Activated T-cell treated with anti-CD3 and anti-CD28 coated beads, Interleukin-2, amount 50 U/mL, for 48 hours (primary cell): Measurements from ENCODE around the gene CSTA.

Experiments
- DNase-seq, 2 experiments: peaks; one replicate each; pipeline ENCODE4 v3.0.0-alpha.2; 2020

The CSTA gene

DNA sequence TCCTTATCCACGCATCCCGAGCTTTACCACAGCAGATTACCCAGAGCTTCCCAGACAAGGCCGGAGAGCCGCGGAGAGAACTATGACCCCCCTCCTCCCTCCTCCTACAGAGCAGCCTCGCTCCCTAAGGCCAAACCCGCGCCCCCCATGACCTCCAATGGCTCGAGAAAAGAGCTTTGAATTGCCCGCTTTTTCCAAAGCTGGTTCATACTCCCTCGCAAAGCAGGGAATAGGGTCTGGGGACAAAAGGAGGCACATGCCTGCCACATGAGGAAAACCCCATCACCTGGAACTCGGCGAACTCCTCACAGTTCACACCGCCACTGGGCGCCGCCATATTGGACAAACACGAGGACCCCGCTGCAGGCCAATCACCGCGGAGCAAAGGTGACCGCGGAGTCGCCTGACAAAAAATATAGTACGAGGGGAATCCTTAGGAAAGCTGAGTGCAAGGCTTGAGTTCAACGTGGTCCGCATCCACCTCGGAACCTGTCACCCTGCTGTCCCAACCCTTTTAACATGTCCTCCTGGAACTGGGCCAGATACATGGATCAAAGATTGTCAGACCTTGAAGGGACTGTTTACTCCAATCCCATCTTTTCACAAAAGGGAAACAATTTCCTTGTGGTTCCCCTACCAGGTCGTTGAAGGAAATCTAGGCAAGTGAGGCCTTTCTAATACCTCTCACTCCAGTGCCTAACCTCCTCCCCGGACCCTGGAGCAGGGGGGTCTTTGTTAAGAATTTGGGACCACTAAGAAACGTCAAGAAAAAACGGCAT, 58.0 kb downstream of the CSTA start, which contains the start of gene MIX23:
MIX23 (minus strand) TSS at position 344 of the 779 bp plus-strand sequence; CDS start at position 337, 7 bp downstream.
- DNase-seq: peak; percentile 92 to 93

DNA sequence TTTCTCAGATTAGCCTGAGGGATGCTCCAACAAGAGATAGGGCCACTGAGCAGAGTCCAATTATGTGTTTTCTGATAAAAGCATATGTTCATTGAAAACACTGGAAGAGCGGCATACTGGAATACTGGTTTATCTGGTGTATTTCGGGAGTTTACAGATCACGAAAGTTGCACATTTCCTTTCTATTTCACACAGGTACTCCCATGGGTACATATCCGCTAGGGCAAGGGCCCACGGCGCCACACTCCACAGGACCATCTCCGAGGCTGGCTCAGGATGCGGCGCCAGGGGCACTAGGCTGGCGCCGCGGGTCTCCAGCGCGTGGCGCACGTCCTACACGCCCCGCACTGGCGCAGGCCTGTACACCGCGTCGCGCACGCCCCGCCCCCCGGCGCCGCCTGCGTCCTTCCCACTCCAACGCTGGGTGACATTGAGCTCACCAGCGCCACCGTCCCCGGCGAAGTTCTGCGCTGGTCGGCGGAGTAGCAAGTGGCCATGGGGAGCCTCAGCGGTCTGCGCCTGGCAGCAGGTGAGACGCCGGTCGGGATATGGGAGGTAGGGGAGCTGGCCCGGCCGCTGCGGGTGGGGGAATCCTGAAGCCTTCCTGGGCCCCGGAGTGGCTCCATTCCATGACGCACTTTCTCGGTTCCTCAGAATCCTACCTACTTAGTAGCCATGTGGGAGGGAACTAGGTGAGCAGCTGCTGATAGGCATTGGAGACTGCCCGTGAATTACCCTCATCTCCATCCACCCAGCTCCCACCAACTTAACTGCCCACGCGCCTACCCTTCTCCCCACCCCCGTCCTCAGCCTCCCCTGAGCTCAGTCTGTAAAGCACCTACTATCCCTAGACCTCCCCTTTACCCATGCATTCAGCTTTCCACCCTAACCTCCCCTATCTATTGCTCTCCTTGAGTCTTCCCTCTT, 59.0 kb downstream of the CSTA start, which contains the start of gene FAM162A:
FAM162A (plus strand) TSS at position 412 of the 927 bp plus-strand sequence; CDS start at position 496, 84 bp downstream.
- peak; percentile 95 to 97 for DNase-seq

- DNase-seq: no peak
These were observed 62.7 kb downstream of the CSTA start for GRCh38 chr3:122387709-122388108.

DNA sequence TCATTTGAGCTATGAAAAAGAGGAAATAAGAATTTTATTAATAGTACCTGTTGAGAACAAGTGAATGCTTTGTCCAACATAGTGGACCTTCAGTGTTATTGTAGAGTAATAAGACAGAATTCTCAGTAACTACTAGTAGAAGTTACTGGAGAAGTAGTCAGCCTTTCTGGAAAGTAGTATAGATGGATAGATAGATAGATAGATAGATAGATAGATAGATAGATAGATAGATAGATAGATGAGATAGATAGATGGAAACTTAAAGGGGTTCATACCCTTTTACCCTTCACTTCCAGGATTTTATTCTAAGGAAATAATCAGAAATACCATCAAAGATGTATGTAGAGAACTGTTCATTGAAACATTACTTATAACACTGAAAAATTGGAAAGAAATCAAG, 64.1 kb downstream of the CSTA start:
- DNase-seq: no peak

- DNase-seq: no peak
These were observed 64.8 kb downstream of the CSTA start for GRCh38 chr3:122389892-122390291.

GRCh38 chr3:122390665-122391064, 65.6 kb downstream of the CSTA start:
- no peak for DNase-seq
